ENCODE data around the gene FUT7. TPM values are rescaled to one million over a fixed set of nuclear protein-coding genes. Genes with fewer than 3 reads are reported as not detected.
"Not testable (repeated sequence)": the region's sequence is repeated elsewhere in the genome, so short reads cannot be mapped to it uniquely, and the experiment has no call there.

The FUT7 gene
- total and polyA plus RNA-seq, 8 donors: 0.23 to 3.9 (median 0.43) TPM; not detected in 4

DNA sequence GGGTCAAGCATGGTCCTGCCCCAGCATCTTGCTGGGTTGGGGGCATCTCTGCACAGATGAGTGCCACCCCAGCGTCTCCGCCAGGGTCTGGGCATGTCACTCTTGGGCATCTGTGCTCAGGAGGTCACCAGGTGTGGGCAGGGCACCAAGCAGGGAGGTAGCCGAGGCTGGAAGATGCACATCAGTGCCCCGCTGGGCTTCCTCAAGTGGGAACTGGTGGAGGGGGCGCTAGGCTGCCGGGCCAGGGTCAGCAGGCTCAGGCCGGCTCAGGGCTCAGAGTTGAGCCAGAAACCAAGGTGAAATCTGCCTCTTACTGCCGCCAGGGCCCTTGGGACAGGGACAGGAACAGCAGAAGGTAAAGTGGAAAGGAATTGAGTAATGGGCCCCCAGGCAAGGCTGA is 4.0 kb upstream of the FUT7 start:
- Histone ChIP-seq H3K9me3 (no peaks in the 10 kb centered on the region), H3K27ac (no peak overlapping the region), H3K27me3 (peaks cover 0 to 6% (median 0%) of the 10 kb centered on the region in 3 donors), H3K4me1 (peaks cover 9 to 34% (median 26%) of the 10 kb centered on the region in 4 donors), H3K4me3 (no peak overlapping the region), H3K36me3 (peaks cover 17 to 38% (median 36%) of the 10 kb centered on the region in 4 donors)
- intact Hi-C loops (cut with DNase I; ENCODE audit: low total_unique reads): loop anchor here (5.0 kb wide), 1 partner anchor 249 kb away; no protein-coding TSS in a partner anchor
- no peak for DNase-seq
- no peak for TF ChIP-seq POLR2A (IDR thresholded peaks at IDR 0.05)
- TF ChIP-seq EP300 (IDR thresholded peaks at IDR 0.05): no peak
- no peak for TF ChIP-seq POLR2AphosphoS5 (IDR thresholded peaks at IDR 0.05)
- TF ChIP-seq, protein P1, sequence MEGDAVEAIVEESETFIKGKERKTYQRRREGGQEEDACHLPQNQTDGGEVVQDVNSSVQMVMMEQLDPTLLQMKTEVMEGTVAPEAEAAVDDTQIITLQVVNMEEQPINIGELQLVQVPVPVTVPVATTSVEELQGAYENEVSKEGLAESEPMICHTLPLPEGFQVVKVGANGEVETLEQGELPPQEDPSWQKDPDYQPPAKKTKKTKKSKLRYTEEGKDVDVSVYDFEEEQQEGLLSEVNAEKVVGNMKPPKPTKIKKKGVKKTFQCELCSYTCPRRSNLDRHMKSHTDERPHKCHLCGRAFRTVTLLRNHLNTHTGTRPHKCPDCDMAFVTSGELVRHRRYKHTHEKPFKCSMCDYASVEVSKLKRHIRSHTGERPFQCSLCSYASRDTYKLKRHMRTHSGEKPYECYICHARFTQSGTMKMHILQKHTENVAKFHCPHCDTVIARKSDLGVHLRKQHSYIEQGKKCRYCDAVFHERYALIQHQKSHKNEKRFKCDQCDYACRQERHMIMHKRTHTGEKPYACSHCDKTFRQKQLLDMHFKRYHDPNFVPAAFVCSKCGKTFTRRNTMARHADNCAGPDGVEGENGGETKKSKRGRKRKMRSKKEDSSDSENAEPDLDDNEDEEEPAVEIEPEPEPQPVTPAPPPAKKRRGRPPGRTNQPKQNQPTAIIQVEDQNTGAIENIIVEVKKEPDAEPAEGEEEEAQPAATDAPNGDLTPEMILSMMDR (IDR thresholded peaks at IDR 0.05): no peak
- WGBS, 5 donors: 49 to 78% (median 60%) methylated on average over 1 to 8 of the region's 8 CpGs

DNA sequence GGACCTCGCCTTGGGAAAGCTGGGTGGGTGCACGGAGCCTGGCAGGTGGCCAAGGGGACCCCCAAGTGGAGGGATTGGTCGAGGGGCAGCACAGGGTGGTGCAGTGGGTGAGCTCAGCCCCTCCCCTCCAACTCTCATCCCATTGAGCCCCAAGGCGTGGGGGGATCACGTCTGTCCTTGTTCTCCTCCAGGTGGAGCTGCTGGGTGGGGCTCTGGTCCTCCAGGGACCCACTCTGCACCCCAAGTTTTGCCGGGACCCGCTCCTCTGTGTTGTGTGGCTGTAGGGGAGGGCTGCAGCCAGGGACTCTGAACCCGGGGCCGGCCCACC is 3.6 kb upstream of the FUT7 start:
- H3K9me3 ChIP-seq: no peaks in the 10 kb centered on the region
- no peak overlapping the region for H3K27ac ChIP-seq
- no peak for DNase-seq
- peaks cover 9 to 35% (median 28%) of the 10 kb centered on the region in 4 donors for H3K4me1 ChIP-seq
- 9 to 24% (median 22%) methylated on average over 7 to 9 of the region's 9 CpGs for WGBS, 5 donors
- peaks cover 13 to 34% (median 31%) of the 10 kb centered on the region in 4 donors for H3K36me3 ChIP-seq
- intact Hi-C loops (cut with DNase I; ENCODE audit: low total_unique reads): loop anchor here (5.0 kb wide), 1 partner anchor 248 kb away; no protein-coding TSS in a partner anchor
- peaks cover 0 to 6% (median 0%) of the 10 kb centered on the region in 3 donors for H3K27me3 ChIP-seq
- no peak overlapping the region for H3K4me3 ChIP-seq
- TF ChIP-seq EP300 (IDR thresholded peaks at IDR 0.05) (no peak), POLR2A (IDR thresholded peaks at IDR 0.05) (no peak), POLR2AphosphoS5 (IDR thresholded peaks at IDR 0.05) (no peak)
- TF ChIP-seq, protein P1 (IDR thresholded peaks at IDR 0.05): peak in 2 of 7 experiments; percentile 24 to 25

DNA sequence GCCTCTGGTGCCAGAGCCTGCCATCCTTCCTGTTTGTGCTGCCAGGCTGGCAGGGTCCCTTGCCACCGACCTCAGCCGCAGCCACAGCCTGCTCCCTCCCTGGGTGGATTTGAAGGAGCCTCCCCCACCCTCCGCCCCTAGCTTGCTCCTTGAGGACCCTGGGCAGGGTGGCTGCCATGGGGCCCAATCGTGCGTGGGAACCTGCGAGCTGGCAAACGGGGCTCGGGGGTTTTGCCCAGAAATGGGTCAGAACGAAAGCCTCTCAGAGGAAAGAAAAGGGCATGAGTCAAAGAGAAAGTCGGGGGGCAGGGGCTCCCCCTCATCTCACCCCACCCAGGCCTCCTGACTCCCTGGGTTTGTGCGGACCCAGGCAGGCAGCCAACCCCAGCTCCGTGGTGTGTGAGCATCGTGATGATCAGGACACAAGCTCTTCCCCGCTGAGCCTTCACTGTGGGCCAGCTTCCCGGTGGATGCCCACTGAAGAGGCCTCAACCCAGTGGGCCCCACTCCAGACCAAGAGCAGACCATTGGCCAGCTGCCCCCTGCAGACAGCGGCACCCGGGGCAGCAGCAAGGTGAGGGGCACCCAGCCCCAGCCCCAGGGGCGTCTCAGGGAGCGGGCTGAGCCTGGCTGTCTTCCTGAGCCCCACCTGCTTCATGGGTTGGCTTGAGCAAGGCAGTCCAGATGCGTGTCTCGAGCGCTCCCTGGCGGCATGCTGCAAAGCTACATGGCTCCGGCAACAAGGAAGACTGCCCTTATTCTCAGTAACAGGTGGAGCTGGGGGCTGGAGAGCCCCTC is 3.0 kb upstream of the FUT7 start:
- no peaks in the 10 kb centered on the region for H3K9me3 ChIP-seq
- TF ChIP-seq POLR2AphosphoS5 (IDR thresholded peaks at IDR 0.05): peak in 2 of 3 donors; percentile 12 to 73
- TF ChIP-seq, protein P1 (IDR thresholded peaks at IDR 0.05): peak in 6 of 7 experiments; percentile 11 to 90 (median 86)
- TF ChIP-seq EP300 (IDR thresholded peaks at IDR 0.05): no peak
- peak; percentile 82 to 96 for DNase-seq
- intact Hi-C loops (cut with DNase I; ENCODE audit: low total_unique reads): loop anchor here (5.0 kb wide), 1 partner anchor 248 kb away; no protein-coding TSS in a partner anchor
- peak overlapping the region in 2 of 5 donors; percentile 56 to 59 for H3K27ac ChIP-seq
- peaks cover 8 to 28% (median 25%) of the 10 kb centered on the region in 4 donors for H3K36me3 ChIP-seq
- H3K4me1 ChIP-seq: peaks cover 9 to 39% (median 29%) of the 10 kb centered on the region in 4 donors
- H3K27me3 ChIP-seq: peaks cover 0 to 6% (median 0%) of the 10 kb centered on the region in 3 donors
- peak overlapping the region in 1 of 4 donors; percentile 18 for H3K4me3 ChIP-seq
- 5 to 22% (median 15%) methylated on average over 12 to 24 of the region's 24 CpGs for WGBS, 5 donors

DNA sequence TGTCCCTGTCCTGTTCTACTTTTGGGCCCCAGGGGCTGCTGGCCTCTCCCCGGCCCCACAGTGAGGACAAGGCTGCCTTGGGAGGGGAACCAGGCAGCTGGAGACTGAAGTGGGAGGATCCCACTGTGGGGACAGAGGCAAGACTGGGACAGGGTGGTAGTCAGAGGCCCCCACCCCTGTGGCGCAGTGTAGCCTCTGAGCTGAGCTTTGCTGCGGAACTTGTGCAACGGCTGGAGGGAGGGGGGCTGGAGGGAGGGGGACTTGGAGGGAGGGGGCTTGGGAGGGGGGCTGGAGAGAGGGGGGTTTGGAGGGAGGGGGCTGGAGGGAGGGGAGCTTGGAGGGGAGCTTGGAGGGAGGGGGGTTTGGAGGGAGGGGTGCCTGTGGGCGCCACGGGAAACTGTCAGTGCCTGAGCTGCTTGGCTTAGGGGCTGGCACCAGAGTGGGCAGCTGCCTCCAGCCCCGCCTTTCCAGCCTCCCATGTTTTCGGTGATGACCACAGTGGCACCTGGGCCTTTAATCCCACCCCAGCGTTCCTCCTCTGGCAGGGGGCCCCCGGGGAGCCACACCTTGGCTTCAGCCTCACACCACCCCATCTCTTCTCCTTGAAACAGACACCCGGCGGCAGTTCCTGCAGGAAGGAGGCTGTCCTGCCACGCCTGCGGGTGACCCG is 2.3 kb upstream of the FUT7 start:
- peak overlapping the region in 1 of 4 donors; percentile 69 for H3K4me3 ChIP-seq

DNA sequence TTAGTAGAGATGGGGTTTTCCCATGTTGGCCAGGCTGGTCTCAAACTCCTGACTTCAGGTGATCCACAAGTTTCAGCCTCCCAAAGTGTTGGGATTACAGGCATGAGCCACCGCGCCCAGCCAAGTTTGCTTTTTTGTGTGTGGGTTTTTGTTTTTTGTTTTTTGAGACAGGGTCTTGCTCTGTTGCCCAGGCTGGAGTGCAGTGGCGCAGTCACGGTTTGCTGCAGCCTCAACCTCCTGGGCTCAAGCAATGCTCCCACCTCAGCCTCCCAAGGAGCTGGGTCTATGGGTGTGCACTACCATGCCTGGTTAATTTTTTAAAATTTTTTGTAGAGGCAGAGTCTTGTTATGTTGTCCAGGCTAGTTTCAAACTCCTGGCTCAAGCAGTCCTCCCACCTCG is 1.6 kb upstream of the FUT7 start:
- DNase-seq; H3K9me3 ChIP-seq; H3K27me3 ChIP-seq; intact Hi-C loops (cut with DNase I; ENCODE audit: low total_unique reads): not testable (repeated sequence)
- peaks cover 23 to 54% (median 42%) of the 10 kb centered on the region in 4 donors for H3K4me1 ChIP-seq
- WGBS, 5 donors: 87 to 94% (median 93%) methylated on average over 5 of the region's 5 CpGs
- peak overlapping the region in 1 of 4 donors; percentile 69 for H3K4me3 ChIP-seq
- H3K36me3 ChIP-seq: peaks cover 0 to 14% (median 11%) of the 10 kb centered on the region in 4 donors
- H3K27ac ChIP-seq: peak overlapping the region in 2 of 5 donors; percentile 36 to 59

More for the DNA sequence above, 2.3 kb upstream of the FUT7 start:
- TF ChIP-seq POLR2AphosphoS5 (IDR thresholded peaks at IDR 0.05) (no peak), EP300 (IDR thresholded peaks at IDR 0.05) (no peak), POLR2A (IDR thresholded peaks at IDR 0.05) (no peak)
- TF ChIP-seq, protein P1 (IDR thresholded peaks at IDR 0.05): no peak
- Histone ChIP-seq H3K9me3 (no peaks in the 10 kb centered on the region), H3K27me3 (peaks cover 0 to 6% (median 0%) of the 10 kb centered on the region in 3 donors), H3K36me3 (peaks cover under 1 to 21% (median 18%) of the 10 kb centered on the region in 4 donors), H3K4me1 (peaks cover 16 to 47% (median 35%) of the 10 kb centered on the region in 4 donors), H3K27ac (peak overlapping the region in 2 of 5 donors; percentile 56 to 59)
- 17 to 40% (median 29%) methylated on average over 10 to 15 of the region's 15 CpGs for whole genome bisulfite sequencing, 5 donors
- peak in 1 of 2 donors; percentile 48 for DNase-seq
- intact Hi-C loops (cut with DNase I; ENCODE audit: low total_unique reads): no loop called here

Measured in stomach (tissue), 9 donors.